Mesodermal cell (in vitro differentiated cells): Measurements from ENCODE around the gene HSD3B1. TPM values are rescaled to one million over a fixed set of nuclear protein-coding genes. Genes with fewer than 3 reads are reported as not detected.

ENCODE experiments used
- H3K27ac ChIP-seq: 2 replicates; pipeline ENCODE4 v1.7.0; 2013; ENCODE audit warnings: mild to moderate bottlenecking, low read depth, low read length, moderate library complexity; ENCODE audit not compliant: severe bottlenecking
- H3K36me3 ChIP-seq: 2 replicates; pipeline ENCODE4 v1.7.1; 2013; ENCODE audit warnings: mild to moderate bottlenecking, low read length, moderate library complexity; ENCODE audit not compliant: control insufficient read depth, insufficient read depth
- H3K4me1 ChIP-seq: one replicate; pipeline ENCODE4 v1.7.1; 2013; ENCODE audit warnings: mild to moderate bottlenecking, low read length; ENCODE audit not compliant: insufficient read depth, control insufficient read depth, poor library complexity, severe bottlenecking
- H3K4me3 ChIP-seq: 2 replicates; pipeline ENCODE4 v1.7.0; 2013; ENCODE audit warnings: low read length, control low read depth, mild to moderate bottlenecking; ENCODE audit not compliant: insufficient read depth, poor library complexity, severe bottlenecking; ENCODE audit errors: extremely low read depth
- H3K9me3 ChIP-seq: 2 replicates; pipeline ENCODE4 v1.7.1; 2013; ENCODE audit warnings: mild to moderate bottlenecking, low read length, moderate library complexity; ENCODE audit not compliant: control insufficient read depth
- WGBS, 2 experiments: methylation state at CpG; one replicate each; pipeline ENCODE4 v1.1.5; 2013; ENCODE audit warnings: missing lambda C conversion rate in 2 of 2; ENCODE audit not compliant: insufficient coverage in 2 of 2; 5-methylcytosine and 5-hydroxymethylcytosine counted together
- polyA plus RNA-seq, 2 experiments: library from polyadenylated mRNA; stranded (reverse); fragments of 50-300 nt; gene quantifications; one replicate each; pipeline ENCODE4 v1.2.3, GENCODE V29; 2013

The HSD3B1 gene
- not detected for polyA plus RNA-seq (2013, experiment 1 of 2)
- polyA plus RNA-seq (2013, experiment 2 of 2) = not detected

DNA sequence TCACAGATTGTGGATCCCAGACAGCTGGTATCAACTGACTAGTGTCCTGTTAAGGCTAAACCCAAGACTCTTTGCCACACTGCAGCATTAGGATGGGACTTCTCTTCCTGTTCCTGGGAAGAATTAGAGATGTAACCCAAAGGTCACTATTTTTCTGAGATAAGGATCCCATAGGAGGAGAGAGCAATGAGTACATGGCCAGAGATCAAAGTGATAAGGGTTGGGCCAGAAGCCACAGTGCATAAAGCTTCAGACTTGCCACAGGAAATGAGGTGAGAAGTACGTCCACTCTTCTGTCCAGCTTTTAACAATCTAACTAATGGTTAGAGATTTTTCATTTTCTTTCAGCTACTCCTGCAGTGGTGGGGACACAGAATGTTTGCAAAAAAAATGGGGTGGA lies at the start of gene HSD3B1:
HSD3B1 (plus strand) TSS at position 270 of the 400 bp plus-strand sequence. CDS start 267 bp downstream, outside the sequence.
- no CpG with 5 or more reads among the region's 1 CpG for WGBS, 2 experiments
- no peaks in the 10 kb centered on the region for H3K36me3 ChIP-seq
- no peak within 1 kb of the TSS for H3K27ac ChIP-seq

DNA sequence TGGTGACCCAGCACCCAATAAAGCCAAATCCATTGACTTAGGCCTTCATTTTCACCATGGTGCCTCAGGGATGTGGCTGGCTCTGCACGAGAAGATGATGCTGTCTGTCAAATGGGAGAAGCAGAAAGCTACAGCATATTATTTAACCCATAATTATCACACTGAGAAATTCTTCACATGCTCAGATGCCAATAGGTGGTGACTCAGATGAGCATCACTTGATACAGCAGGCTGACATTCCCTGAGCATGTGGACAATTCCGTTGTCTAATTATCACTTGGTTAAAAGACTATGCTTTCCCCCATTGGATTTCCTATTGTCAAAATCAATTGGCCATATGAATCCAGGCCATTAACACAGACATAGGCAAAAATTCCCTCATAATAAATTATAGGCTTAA lies 44.0 kb upstream of the HSD3B1 start:
- WGBS, 2 experiments = 88 to 100% methylated on average over 1 of the region's 2 CpGs
- H3K4me3 ChIP-seq = no peak overlapping the region

More for the DNA sequence above, at the start of gene HSD3B1:
- H3K4me3 ChIP-seq = no peak within 1 kb of the TSS
- no peaks in the 10 kb centered on the region for H3K9me3 ChIP-seq
- H3K4me1 ChIP-seq = no peaks in the 10 kb centered on the region

DNA sequence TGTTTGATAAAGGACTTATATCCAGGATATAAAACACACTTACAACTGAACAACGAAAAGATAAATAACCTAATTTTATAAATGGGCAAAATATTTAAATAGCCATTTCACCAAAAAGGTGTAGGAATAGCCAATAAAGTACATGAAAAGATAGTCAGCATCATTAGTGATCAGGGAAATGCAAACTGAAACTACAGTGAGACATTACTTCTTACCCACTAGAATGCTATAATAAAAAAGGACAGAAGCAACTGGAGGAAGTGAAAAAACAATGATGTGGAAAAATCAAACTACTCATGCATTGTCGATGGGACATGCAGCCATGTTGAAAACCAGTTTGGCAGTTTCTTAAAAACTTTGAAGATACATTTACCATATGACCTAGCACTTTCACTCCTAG lies 43.4 kb upstream of the HSD3B1 start:
- H3K9me3 ChIP-seq = no peaks in the 10 kb centered on the region
- 71% methylated on average over 1 of the region's 2 CpGs; no CpG with 5 or more reads in 1 of the 2 experiments for WGBS, 2 experiments
- H3K27ac ChIP-seq = no peak overlapping the region
- no peaks in the 10 kb centered on the region for H3K4me1 ChIP-seq
- H3K36me3 ChIP-seq = no peaks in the 10 kb centered on the region
- H3K4me3 ChIP-seq = no peak overlapping the region

More for the DNA sequence above, 44.0 kb upstream of the HSD3B1 start:
- Histone ChIP-seq H3K27ac (no peak overlapping the region), H3K36me3 (no peaks in the 10 kb centered on the region), H3K9me3 (no peaks in the 10 kb centered on the region), H3K4me1 (no peaks in the 10 kb centered on the region)

DNA sequence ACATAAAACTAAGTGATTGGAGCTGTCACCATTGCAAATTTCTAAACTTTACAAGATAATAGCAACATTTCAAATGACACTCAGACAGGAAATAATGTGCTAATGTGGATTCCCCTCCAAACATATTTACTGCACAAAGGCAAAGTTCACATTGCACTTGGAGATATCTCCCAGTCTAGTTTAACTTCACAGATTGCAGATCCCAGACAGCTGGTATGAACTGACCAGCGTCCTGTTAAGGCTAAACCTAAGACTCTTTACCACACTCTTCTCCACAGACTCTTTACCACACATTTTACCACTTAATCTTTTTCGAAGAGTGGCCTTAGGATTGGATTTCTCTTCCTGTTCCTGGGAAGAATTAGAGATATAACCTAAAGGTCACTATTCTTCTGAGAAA lies 40.6 kb upstream of the HSD3B1 start:
- Histone ChIP-seq H3K27ac (no peak overlapping the region), H3K4me1 (no peaks in the 10 kb centered on the region), H3K36me3 (no peaks in the 10 kb centered on the region), H3K4me3 (no peak overlapping the region), H3K9me3 (no peaks in the 10 kb centered on the region)
- 67% methylated on average over 1 of the region's 2 CpGs; no CpG with 5 or more reads in 1 of the 2 experiments for WGBS, 2 experiments

DNA sequence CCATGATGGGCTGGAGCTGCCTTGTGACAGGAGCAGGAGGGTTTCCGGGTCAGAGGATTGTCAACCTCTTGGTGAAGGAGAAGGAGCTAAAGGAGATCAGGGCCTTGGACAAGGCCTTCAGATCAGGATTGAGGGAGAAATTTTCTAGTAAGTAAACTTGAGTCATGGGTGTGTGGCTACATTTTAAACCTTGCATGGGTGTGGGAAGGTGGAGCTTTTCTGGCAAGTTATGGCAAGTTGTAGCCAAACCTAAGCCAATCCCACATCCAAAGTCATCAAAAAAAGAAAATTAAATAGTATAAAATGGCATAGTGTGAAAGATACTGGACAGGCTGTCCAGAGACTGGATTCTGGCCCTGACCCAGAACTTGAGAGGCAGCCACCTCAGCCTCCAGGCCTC lies 39.8 kb upstream of the HSD3B1 start:
- Histone ChIP-seq H3K36me3 (no peaks in the 10 kb centered on the region), H3K9me3 (no peaks in the 10 kb centered on the region), H3K4me1 (no peaks in the 10 kb centered on the region), H3K4me3 (no peak overlapping the region), H3K27ac (no peak overlapping the region)
- 100% methylated on average over 1 of the region's 1 CpG for WGBS, 2 experiments

DNA sequence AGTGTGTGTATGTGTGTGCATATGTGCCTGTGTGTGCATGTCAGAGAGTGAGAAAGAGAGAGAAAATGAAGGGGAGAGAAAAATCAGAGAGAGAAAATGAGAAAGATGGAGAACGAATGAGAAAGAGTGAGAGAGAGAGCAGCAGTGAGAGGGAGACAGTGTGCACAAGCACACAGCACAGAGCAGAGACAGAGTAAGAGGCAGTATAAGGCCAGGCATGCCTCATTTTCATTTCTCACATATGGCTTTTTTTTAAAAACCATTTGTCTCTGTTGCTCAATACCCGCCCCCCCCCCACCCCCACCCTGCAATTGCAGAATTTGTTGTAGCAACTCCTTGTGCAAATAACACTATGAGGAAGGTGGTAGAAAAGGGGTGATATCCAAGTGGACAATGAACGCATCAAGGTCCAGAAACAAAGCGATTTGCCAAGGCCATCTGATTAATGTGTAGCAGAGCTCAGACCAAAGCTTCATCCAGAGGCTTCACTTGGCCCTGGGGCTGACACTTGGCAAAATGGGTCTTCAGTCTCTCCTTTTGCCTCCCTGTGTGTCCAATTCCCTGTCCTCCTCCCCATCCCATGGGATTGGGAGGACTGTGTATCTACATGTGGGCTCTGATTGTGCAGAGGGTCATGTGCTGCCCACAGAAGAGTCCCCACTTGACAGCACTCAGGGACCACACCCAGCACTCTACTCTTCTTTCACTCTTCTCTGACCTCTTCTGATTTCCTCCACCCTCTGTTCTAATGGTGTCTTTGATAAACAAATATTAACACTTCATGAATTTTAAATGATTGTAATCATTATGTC lies 38.9 kb upstream of the HSD3B1 start:
- no peaks in the 10 kb centered on the region for H3K36me3 ChIP-seq
- no peak overlapping the region for H3K4me3 ChIP-seq
- no peak overlapping the region for H3K27ac ChIP-seq
- no peaks in the 10 kb centered on the region for H3K9me3 ChIP-seq
- no peaks in the 10 kb centered on the region for H3K4me1 ChIP-seq
- 83 to 86% methylated on average over 2 to 3 of the region's 4 CpGs for WGBS, 2 experiments

DNA sequence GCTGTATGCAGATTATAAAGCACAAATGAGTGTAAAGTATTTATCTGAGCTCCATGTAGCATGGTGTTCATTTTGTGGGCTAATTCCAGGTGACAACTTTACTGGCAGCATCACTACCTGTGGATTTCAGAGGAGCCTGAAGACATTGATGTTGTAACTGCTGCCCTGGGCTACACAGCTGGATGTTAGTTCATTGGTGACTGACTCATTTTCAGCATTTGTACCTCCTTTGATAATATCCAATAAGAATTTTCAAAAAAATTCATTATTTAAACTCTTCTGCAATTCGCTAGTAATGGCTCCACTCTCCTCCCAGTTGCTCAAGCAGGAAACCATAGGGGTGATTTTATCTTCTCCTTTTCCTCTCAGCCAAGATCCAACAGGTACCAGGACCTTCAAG lies 37.3 kb upstream of the HSD3B1 start:
- Histone ChIP-seq H3K36me3 (no peaks in the 10 kb centered on the region), H3K4me1 (no peaks in the 10 kb centered on the region), H3K27ac (no peak overlapping the region), H3K9me3 (no peaks in the 10 kb centered on the region), H3K4me3 (no peak overlapping the region)
- 89 to 100% methylated on average over 1 of the region's 1 CpG for WGBS, 2 experiments

DNA sequence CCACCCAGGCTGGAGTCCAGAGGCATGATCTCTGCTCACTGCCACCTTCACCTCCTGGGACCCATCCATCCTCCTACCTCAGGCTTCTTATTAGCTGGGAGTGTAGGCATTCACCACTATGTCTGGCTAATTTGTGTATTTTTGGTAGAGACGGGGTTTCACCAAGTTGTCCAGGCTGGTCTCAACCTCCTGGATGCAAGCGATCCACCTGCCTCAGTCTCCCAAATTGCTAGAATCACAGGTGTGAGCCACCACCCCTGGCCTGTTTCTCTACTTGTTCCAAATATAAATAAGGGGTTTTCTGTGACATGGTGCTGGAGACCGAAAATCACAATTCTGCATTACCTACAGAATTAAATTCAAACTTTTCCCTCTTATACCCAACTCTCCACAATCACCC lies 36.6 kb upstream of the HSD3B1 start:
- no peaks in the 10 kb centered on the region for H3K36me3 ChIP-seq
- H3K4me3 ChIP-seq = no peak overlapping the region
- H3K27ac ChIP-seq = no peak overlapping the region
- H3K9me3 ChIP-seq = no peaks in the 10 kb centered on the region
- 83% methylated on average over 1 of the region's 3 CpGs; no CpG with 5 or more reads in 1 of the 2 experiments for WGBS, 2 experiments
- H3K4me1 ChIP-seq = no peaks in the 10 kb centered on the region

DNA sequence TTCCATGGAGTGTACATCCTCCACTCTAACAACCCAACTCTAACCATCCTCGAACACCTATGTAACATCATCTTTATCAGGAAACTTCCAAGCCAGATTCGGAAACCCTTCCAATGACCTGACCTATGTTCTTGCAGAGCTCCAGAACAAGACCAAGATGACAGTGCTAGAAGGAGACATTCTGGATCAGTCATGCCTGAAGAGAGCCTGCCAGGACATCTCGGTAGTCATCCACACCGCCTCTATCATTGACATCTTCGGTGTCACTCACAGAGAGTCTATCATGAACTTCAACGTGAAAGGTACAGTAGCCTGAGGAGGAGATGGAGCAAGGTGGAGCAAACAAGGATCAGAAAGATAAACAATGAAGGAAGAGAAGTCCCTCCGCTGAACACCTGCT lies 36.1 kb upstream of the HSD3B1 start:
- Histone ChIP-seq H3K27ac (no peak overlapping the region), H3K36me3 (no peaks in the 10 kb centered on the region), H3K4me1 (no peaks in the 10 kb centered on the region), H3K9me3 (no peaks in the 10 kb centered on the region), H3K4me3 (no peak overlapping the region)
- WGBS, 2 experiments = 89 to 96% methylated on average over 5 to 6 of the region's 7 CpGs

DNA sequence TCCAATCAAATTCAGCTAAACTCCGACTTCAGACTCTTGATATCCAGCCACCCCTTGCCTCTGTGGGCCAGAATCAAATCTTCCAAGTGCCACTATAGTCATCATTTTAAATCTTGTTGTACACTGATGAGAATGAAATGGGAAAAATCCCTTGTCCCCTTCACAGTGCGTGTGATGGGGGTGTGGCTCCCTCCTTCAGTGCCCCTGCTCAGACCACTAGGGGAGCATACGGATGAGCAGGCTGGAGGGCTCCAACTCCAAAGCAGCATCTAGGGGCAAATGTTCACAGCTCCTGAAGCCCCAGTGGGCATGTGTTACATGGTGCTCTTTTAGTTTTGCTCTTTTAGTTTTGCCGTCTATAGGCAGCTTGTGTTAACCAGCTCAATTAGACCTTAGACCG lies 35.4 kb upstream of the HSD3B1 start:
- no peak overlapping the region for H3K4me3 ChIP-seq
- 77 to 85% methylated on average over 3 to 4 of the region's 5 CpGs for WGBS, 2 experiments
- H3K27ac ChIP-seq = no peak overlapping the region
- no peaks in the 10 kb centered on the region for H3K9me3 ChIP-seq
- no peaks in the 10 kb centered on the region for H3K4me1 ChIP-seq
- H3K36me3 ChIP-seq = no peaks in the 10 kb centered on the region
